ENCODE measurements around the gene ABHD17A.

DNA sequence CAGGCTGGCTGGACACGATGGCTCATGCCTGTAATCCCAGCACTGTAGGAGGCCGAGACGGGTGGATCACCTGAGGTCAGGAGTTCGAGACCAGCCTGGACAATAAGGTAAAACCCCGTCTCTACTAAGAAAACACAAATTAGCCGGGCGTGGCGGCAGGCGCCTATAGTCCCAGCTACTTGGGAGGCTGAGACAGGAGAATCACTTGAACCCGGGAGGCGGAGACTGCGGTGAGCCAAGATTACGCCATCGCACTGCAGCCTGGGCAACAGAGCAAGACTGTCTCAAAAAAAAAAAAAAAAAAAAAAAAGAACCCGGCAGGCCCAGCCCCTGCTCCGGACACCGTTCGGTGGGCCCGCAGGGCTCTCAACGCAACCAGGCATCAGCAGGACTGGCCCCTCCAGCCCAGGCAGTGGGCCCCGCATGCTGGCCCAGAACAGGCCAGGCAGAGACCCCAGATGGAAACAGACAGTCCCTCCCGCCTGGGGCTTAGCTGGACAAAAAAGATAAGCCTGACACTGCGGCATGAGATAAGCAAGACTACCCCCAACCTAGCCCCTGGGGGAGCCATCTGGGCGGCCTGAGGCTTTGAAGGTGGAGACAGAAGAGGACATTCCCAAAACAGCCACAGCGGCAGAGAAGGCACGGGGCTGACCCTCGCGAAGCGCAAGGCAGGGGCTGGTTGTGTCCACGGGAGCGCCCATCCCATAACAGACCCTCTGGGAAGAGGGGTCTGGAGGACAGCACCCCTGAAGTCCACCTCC lies 48.7 kb downstream of the ABHD17A start:
- TF ChIP-seq, protein P1, sequence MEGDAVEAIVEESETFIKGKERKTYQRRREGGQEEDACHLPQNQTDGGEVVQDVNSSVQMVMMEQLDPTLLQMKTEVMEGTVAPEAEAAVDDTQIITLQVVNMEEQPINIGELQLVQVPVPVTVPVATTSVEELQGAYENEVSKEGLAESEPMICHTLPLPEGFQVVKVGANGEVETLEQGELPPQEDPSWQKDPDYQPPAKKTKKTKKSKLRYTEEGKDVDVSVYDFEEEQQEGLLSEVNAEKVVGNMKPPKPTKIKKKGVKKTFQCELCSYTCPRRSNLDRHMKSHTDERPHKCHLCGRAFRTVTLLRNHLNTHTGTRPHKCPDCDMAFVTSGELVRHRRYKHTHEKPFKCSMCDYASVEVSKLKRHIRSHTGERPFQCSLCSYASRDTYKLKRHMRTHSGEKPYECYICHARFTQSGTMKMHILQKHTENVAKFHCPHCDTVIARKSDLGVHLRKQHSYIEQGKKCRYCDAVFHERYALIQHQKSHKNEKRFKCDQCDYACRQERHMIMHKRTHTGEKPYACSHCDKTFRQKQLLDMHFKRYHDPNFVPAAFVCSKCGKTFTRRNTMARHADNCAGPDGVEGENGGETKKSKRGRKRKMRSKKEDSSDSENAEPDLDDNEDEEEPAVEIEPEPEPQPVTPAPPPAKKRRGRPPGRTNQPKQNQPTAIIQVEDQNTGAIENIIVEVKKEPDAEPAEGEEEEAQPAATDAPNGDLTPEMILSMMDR (optimal IDR thresholded peaks at IDR 0.05 in 1 of 3, IDR thresholded peaks at IDR 0.05 in 1 of 3, conservative IDR thresholded peaks at IDR 0.05 in 1 of 3; ENCODE audit: extremely low read depth in 1 of 3, insufficient read depth in 2 of 3, low read length in 3 of 3): no peak
- no peak for TF ChIP-seq EZH2 (IDR thresholded peaks at IDR 0.05; ENCODE audit: low read length)
